OCI-LY3 (cell line): ENCODE measurements around the gene NAA25.

ENCODE experiments used
- CTCF ChIP-seq: fragments of 200-600, 300-600 bp; sonication (generic); IDR thresholded peaks from 2 replicates; pipeline ENCODE4 v1.5.1; 2014; ENCODE audit warnings: antibody characterized with exemption, low read length, low read depth
- EZH2phosphoT487 ChIP-seq: fragments of 200-600 bp; shearing (Covaris generic); IDR thresholded peaks from 2 replicates; pipeline ENCODE4 v1.6.1; 2018; ENCODE audit warnings: antibody characterized with exemption, mixed run types, low read depth

DNA sequence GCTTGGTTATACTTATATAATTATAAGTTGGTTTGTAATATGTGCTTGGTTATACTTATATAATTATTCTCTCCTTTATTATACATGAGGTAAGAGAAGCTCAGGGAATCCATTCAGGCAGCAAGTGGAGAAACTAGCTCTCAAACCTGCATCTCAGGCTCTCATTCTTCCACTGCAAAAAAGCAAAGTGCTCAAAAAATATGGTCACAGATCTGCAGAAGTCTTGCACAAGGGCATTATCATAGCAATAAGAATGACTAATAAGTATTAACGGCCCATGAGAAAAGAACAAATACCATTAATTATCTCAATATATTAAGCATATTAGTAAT lies 16.3 kb upstream of the NAA25 start:
- TF ChIP-seq CTCF = no peak
- TF ChIP-seq EZH2phosphoT487 = no peak
